HG02970 (cell line): ENCODE results near the gene PDE6A.
"Not testable (repeated sequence)": the region's sequence is repeated elsewhere in the genome, so short reads cannot be mapped to it uniquely, and the experiment has no call there.

Source experiments
- ATAC-seq: cut with Tn5 transposase; IDR thresholded peaks from one replicate; pipeline ENCODE4 v1.9.1; 2021; ENCODE audit warnings: mild to moderate bottlenecking, moderate library complexity, moderate number of reproducible peaks; ENCODE audit not compliant: unreplicated experiment, low FRiP score

PDE6A gene

GRCh38 chr5:149870232-149870631, 74.4 kb downstream of the PDE6A start:
- ATAC-seq = no peak

- no peak for ATAC-seq
Observed at GRCh38 chr5:149869411-149869821, 75.2 kb downstream of the PDE6A start.

GRCh38 chr5:149865746-149866145, 78.8 kb downstream of the PDE6A start:
- no peak for ATAC-seq

- no peak for ATAC-seq
Observed at GRCh38 chr5:149863830-149864229, 80.8 kb downstream of the PDE6A start.

GRCh38 chr5:149863176-149863575, 81.4 kb downstream of the PDE6A start:
- ATAC-seq = no peak

- ATAC-seq = no peak
Observed at GRCh38 chr5:149860801-149861322, 83.7 kb downstream of the PDE6A start.

GRCh38 chr5:149859746-149860145, 84.8 kb downstream of the PDE6A start:
- no peak for ATAC-seq

GRCh38 chr5:149858481-149858880, 86.1 kb downstream of the PDE6A start:
- ATAC-seq = not testable (repeated sequence)

- ATAC-seq = no peak
Observed at GRCh38 chr5:149857499-149857898, 87.1 kb downstream of the PDE6A start.

- ATAC-seq = no peak
Observed at GRCh38 chr5:149855366-149855765, 89.2 kb downstream of the PDE6A start.

GRCh38 chr5:149854866-149855265, 89.7 kb downstream of the PDE6A start:
- ATAC-seq = no peak

- no peak for ATAC-seq
Observed at GRCh38 chr5:149853701-149854100, 90.9 kb downstream of the PDE6A start.

GRCh38 chr5:149853331-149853648, 91.3 kb downstream of the PDE6A start:
- ATAC-seq = no peak

GRCh38 chr5:149852641-149853330, 91.8 kb downstream of the PDE6A start:
- ATAC-seq = no peak

GRCh38 chr5:149851211-149851610, 93.4 kb downstream of the PDE6A start:
- ATAC-seq = no peak

- ATAC-seq = no peak
Observed at GRCh38 chr5:149849966-149850910, 94.4 kb downstream of the PDE6A start.

- ATAC-seq = no peak
Observed at GRCh38 chr5:149849280-149849965, 95.2 kb downstream of the PDE6A start.

- ATAC-seq = no peak
Observed at GRCh38 chr5:149847611-149848010, 97.0 kb downstream of the PDE6A start.

- ATAC-seq = no peak
Observed at GRCh38 chr5:149846021-149846420, 98.6 kb downstream of the PDE6A start.

- ATAC-seq = no peak
Observed at GRCh38 chr5:149845601-149846000, 99.0 kb downstream of the PDE6A start.
